SH-SY5Y (cell line): ENCODE results near the gene CACNA1E.

ENCODE experiments used
- GATA2 ChIP-seq: IDR thresholded peaks from 2 replicates; pipeline ENCODE4 v1.6.1; 2011; ENCODE audit warnings: mild to moderate bottlenecking, low read depth, low read length
- GATA3 ChIP-seq: IDR thresholded peaks from 2 replicates; pipeline ENCODE4 v1.6.1; 2011; ENCODE audit warnings: low read depth, mild to moderate bottlenecking, low read length, moderate library complexity

- no peak for TF ChIP-seq GATA2
- no peak for TF ChIP-seq GATA3
Measured at GRCh38 chr1:181711820-181712219, 228.5 kb downstream of the CACNA1E start.
